ENCODE results near the gene ATP8B3. TPM values are rescaled to one million over a fixed set of nuclear protein-coding genes. Genes with fewer than 3 reads are reported as not detected.

The ATP8B3 gene
- total RNA-seq, 1 donor from 2014 or later: 2.5 TPM

Small RNA genes within 50 kb of the gene (microRNA-seq; reads per million reads assigned to microRNA genes)
- gene MIR1909 (ENCODE audit: unreplicated experiment): 46.6 reads per million, percentile 68 among the genes with 10 or more reads in this experiment

Other genes starting within 250 kb of the ATP8B3 start
- 96.7 TPM for gene MEX3D, start 244.0 kb downstream of the ATP8B3 start, total RNA-seq (ENCODE audit: unreplicated experiment)
- gene MBD3, start 219.4 kb downstream of the ATP8B3 start, total RNA-seq (ENCODE audit: unreplicated experiment): 106 TPM
- gene UQCR11, start 206.8 kb downstream of the ATP8B3 start, total RNA-seq (ENCODE audit: unreplicated experiment): 204 TPM
- gene TCF3, start 159.7 kb downstream of the ATP8B3 start, total RNA-seq (ENCODE audit: unreplicated experiment): 249 TPM
- 15.4 TPM for gene ONECUT3, start 58.8 kb downstream of the ATP8B3 start, total RNA-seq (ENCODE audit: unreplicated experiment)
- 65.7 TPM for gene REXO1, start 36.2 kb upstream of the ATP8B3 start, total RNA-seq (ENCODE audit: unreplicated experiment)
- 30.6 TPM for gene KLF16, start 51.3 kb upstream of the ATP8B3 start, total RNA-seq (ENCODE audit: unreplicated experiment)
- 75.1 TPM for gene ABHD17A, start 73.2 kb upstream of the ATP8B3 start, total RNA-seq (ENCODE audit: unreplicated experiment)
- gene ADAT3, start 93.1 kb upstream of the ATP8B3 start, total RNA-seq (ENCODE audit: unreplicated experiment): 10.9 TPM
- gene SCAMP4, start 93.1 kb upstream of the ATP8B3 start, total RNA-seq (ENCODE audit: unreplicated experiment): 66.3 TPM
- gene CSNK1G2, start 128.9 kb upstream of the ATP8B3 start, total RNA-seq (ENCODE audit: unreplicated experiment): 104 TPM
- 70.4 TPM for gene BTBD2, start 203.4 kb upstream of the ATP8B3 start, total RNA-seq (ENCODE audit: unreplicated experiment)
- 149 TPM for gene MKNK2, start 239.0 kb upstream of the ATP8B3 start, total RNA-seq (ENCODE audit: unreplicated experiment)